Mesenteric fat pad (tissue), 1 donor: ENCODE measurements around the gene TMPRSS3. TPM values are rescaled to one million over a fixed set of nuclear protein-coding genes. Genes with fewer than 3 reads are reported as not detected.

Experiments
- DNase-seq: peaks from one replicate; pipeline ENCODE4 v3.0.0-alpha.2; 2020; ENCODE audit warnings: low spot score
- total RNA-seq: library from RNA; stranded (reverse); fragmentation: NEBNext Ultra II Directional; extraction: Animal tissue kit (Norgen Biotek cat#: 25700); gene quantifications from one replicate; pipeline ENCODE4 v1.2.1, GENCODE V29; 2021
- donor health status: DM: yes; HTN: yes; CAD: no.

Gene TMPRSS3
- total RNA-seq, 1 donor from 2014 or later, result not detected

DNA sequence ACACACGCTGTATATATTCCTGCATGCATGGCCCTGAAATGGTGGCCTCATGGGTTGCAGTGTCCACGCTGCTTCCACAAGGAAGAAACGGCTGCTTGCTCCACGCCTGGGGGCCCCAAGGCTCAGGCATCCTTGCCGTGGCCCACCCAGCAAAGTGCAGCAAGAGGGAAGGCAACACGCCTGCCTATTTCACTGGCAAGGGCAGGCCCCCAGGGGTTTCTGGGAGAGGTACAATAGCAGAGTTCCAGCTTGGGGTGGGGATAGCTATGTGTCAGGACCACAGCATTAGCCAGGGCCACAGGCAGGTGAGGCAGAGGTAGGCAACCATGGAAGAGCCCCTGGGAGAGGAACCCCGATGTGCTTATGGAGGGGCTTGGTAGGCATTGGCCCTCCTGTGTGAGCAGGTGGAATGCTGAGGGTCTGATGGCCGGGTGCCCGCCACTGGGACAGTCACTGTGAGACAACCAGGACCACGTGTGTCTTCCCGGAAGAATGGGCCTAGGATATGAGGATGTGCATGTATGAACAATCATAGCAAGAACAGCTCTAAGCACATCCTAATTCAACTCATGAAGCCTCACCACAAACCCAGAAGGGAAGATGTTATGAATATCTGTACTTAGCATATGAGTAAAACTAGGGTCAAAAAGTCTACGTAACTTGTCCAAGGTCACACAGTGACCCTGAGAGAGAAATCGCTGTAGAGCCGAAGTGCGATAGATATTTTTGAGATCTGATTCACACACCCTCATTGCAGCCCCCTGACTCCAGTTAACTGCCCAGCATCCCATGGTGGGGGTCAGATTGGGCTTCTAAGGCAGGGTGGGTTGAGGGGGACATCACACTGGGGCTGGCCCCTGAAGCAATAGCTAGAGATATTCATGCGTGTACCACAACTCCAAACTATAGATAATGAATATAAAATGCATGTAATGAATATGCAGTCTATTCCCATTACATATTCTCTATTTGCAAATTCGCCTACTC is 56.8 kb downstream of the TMPRSS3 start:
- no peak for DNase-seq

DNA sequence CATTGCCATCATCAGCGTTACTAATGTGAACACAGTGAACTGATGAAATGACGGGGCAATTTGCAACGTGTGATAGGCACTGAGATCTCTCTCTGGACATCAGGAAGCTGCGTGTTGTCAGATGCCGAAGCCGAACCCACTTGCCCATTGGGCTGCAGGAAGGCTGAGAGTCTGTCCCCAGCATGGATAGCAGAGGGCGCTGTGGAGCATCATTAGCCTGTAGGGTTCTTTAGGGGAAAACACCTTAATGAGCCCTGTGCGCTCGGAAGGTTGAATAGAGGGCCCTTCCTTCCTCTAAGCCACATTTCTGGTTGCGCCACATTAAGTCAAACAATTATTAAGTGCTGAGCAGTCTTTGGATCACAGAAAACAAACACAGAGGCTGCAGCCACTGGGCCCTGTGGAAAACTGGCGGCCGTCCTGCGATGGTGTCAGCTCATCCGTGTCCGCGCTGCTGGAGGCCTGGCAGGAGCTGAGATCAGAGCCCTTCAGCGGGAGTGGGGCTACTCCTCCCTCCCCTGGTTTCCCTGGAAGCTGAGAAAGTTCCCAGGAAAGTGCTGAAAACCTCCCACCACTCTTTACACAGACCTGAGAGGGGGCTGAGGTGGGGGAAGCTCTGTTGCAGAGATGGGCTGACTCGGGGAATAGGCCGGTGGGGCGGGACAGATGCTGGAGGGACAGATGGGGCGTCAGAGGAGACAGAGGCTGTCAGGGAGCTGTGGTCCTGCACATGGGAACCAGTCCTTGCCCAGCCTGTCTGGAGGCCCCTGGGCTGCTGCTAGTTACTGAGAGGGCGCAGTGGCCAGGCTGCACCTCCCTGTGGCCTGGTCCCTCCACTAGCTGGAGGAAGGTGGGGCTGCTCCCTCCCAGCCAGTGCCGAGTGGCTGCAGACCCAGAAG is 57.8 kb downstream of the TMPRSS3 start:
- no peak for DNase-seq

DNA sequence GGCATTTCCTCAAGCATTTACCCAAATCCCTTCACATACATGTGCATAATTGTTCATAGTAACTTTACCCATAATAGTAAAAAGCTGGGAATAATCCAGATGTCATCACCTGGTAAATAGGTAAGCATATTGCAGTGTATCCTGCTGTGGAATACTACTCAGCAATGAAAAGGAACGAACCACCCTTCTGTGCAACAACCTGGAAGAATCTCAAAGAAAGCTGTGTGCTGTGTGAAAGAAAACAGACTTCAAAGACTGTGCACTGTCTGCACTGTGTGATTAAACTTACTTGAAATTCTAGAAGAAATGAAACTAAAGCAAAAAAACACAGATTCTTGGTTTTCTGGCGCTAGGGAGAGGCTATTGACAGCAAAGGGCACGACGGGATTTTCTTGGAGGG is 58.6 kb downstream of the TMPRSS3 start:
- DNase-seq, result no peak

DNA sequence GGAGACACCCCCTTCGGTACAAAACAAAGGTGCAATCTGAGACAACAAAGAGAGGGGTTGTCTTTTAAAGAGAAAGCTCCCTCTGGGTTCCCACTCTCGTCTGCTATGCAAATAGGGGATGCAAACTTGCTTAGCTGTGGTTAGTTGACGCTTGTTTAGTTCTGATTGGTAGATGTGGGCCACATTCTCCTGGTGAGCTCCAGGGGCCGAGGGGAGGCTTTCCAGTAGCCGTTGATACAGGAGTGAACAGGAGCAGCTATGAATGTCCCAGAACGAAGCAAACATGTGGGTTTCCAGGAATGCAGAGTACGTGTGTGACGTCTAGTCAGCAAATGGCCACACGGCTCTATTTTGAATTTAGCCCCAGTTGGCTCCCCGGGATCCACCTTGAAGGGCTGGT is 59.8 kb downstream of the TMPRSS3 start:
- no peak for DNase-seq

DNA sequence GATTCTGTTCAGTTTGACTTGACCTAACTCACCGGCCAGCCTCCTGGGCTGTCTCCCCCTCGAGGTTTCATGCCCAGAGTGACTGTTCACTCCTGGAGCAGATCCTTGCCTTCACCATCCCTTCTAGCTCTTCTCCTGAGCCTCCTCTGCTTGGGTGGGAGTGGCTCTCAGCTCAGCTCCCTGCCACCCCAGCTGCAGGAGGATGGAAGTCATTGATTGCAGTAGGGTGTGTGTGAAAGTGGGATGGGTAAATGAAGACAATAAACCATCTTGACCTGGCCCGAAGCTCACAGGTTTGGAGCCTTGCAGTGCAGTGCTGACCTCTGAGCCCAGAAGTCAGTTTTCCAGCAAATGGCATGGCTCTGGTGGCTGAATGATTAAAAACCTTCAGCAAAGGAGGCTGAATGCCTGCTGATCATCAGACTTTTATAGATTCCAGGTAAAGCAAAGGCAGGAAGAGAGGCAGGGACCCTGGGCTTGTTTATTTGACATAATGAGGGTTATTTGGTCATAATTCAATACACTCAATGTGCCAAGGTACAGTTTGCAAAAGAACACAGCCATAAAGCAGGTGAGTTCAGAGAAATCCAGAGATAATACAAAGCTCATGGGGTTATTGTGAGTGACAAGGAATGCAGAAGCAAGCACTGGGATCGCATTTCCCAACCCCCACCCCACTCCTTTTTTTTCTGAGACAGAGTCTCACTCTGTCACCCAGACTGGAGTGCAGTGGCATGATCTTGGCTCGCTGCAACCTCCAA is 63.1 kb downstream of the TMPRSS3 start:
- no peak for DNase-seq

DNA sequence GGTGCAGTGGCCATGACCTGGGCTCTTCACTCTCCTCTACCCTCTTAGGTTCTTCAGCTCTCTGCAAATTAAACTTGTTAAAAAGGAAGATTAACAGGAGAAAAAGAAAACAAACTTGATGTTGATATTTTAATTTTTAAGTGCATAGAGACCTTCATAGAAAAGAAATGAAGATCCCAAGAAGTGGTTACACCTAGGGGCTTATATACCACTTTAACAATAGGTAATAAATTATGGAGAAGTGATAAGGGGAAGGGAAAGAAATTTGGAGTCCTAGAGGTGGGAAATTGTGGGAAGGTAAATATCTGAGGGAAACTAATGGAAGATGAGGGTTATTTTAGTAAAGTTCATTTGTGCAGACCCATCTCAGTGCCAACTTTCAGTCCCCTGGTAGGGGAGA is 64.2 kb downstream of the TMPRSS3 start:
- no peak for DNase-seq

DNA sequence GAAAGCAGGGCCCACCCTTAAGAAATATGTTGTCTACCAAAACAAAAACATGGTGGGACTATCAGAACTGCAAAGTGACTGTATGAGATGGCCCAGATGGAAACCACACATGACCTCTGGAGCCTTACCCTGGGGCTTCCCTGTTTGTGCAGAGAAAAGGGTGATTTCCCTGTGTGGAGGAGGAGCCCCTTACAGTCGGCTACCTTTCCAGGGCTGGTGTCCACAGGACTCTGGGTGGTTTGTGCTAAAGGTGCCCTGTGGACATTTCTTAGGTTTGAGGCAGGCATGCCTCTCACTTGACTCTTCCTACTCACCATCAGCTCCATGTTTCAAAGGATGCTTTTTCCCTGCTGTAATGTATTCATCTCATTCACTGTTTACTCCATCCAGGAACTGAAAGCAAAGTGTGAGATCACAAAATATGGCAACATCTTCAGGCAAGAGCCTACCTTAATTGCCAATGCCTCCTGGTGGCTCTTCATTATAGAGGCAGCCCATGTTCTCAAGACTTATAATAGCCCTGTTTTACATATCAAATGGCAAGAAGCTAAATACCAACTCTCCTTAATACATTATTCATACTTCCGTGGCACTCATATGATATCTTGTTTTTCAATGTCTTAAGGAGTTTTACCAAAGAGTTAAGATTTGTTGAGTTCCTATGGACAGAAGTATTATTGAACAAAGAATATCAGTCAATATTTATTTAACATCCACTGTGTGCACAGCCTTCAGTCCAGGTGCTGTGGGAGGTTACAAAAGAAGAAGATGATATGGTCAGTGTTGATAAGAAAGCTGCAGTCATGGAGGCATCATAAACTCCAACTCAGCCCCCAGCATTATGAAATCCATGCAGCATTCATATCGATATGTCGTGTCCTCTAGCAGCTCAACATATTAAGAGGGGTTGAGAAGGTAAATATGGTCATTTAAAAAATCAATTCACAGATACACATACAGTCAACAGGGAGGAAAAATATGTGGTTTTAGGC is 65.2 kb downstream of the TMPRSS3 start:
- no peak for DNase-seq

DNA sequence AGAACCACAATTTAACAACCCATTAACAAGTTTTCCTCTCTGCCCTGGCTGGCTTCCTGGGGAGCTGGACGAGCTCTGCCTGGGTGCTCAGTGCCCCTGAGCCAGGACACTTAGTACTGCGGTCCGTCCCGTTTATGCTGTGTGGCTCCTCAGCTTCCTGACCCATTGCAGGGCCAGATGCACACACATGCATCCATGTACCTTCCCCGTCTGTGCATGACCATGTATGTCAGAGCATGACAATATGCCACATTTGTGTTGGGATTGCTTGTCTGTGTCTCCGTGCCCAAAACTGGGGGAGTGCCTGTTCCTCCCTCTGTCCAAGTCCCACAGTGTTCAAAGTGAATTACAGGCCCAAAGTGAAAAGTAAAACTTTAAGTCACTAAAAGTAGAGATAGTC is 71.0 kb downstream of the TMPRSS3 start:
- no peak for DNase-seq

Other genes with a start within 250 kb of the TMPRSS3 start
- 25.9 TPM for gene ABCG1, start 176.9 kb downstream of the TMPRSS3 start, total RNA-seq
- gene TFF3, start 80.6 kb downstream of the TMPRSS3 start, total RNA-seq, result 5.5 TPM
- gene TFF2, start 45.1 kb downstream of the TMPRSS3 start, total RNA-seq, result not detected
- gene TFF1, start 29.5 kb downstream of the TMPRSS3 start, total RNA-seq, result not detected
- 0.32 TPM for gene UBASH3A, start 7.8 kb upstream of the TMPRSS3 start, total RNA-seq
- gene RSPH1, start 100.2 kb upstream of the TMPRSS3 start, total RNA-seq, result 0.22 TPM
- gene SLC37A1, start 117.8 kb upstream of the TMPRSS3 start, total RNA-seq, result 7.0 TPM